HEK293 (cell line): Measurements from ENCODE around the gene NDUFA9.

Experiments used
- CTCF ChIA-PET: fragments of 350-600 bp; formaldehyde crosslinking; extraction: SDS; loops from one replicate; lab custom pipeline; 2021; ENCODE audit warnings: antibody characterized with exemption; lab: Yijun Ruan, JAX
- POLR2A ChIA-PET: fragments of 300-600 bp; formaldehyde crosslinking; extraction: SDS; loops from one replicate; lab custom pipeline; 2020; ENCODE audit warnings: antibody characterized with exemption, inconsistent platforms; lab: Yijun Ruan, JAX
- H3K27ac ChIP-seq: fragments of 200-500 bp; sonication (Bioruptor generic); 2 replicates; pipeline ENCODE4 v1.5.1; 2014; ENCODE audit warnings: low read depth, low read length, control low read depth, inconsistent platforms; ENCODE audit errors: extremely low read depth
- H3K36me3 ChIP-seq, 2 experiments: fragments of 200-500 bp in 1 of 2; sonication (Bioruptor generic) in 1 of 2; 1 replicate in 1 of 2; 2 replicates in 1 of 2; pipeline ENCODE4 v1.5.1; 2014 to 2017; ENCODE audit warnings: inconsistent platforms in 2 of 2, low read length in 2 of 2; ENCODE audit not compliant: control insufficient read depth in 2 of 2, insufficient read depth in 1 of 2
- H3K4me1 ChIP-seq: fragments of 200-500 bp; sonication (Bioruptor generic); 2 replicates; pipeline ENCODE4 v1.5.1; 2014; ENCODE audit warnings: mild to moderate bottlenecking, low read length, inconsistent platforms; ENCODE audit not compliant: control insufficient read depth, insufficient read depth
- H3K4me3 ChIP-seq: 2 replicates; pipeline ENCODE4 v1.5.1; 2011; ENCODE audit warnings: low read depth, mild to moderate bottlenecking, control low read depth, low read length, moderate library complexity
- H3K9me3 ChIP-seq: fragments of 200-500 bp; sonication (Bioruptor generic); 2 replicates; pipeline ENCODE4 v1.5.1; 2014; ENCODE audit warnings: low read depth, low read length, inconsistent platforms; ENCODE audit not compliant: control insufficient read depth, insufficient read depth
- GLIS1 ChIP-seq: fragments of 450-650 bp; formaldehyde crosslinking; IDR thresholded peaks from 2 replicates; pipeline ENCODE4 v1.5.1; 2016; ENCODE audit warnings: missing biosample characterization, missing genetic modification characterization
- HOXA7 ChIP-seq: sonication (generic); formaldehyde crosslinking; IDR thresholded peaks from 2 replicates; pipeline ENCODE4 v1.8.1; 2022; ENCODE audit warnings: missing genetic modification reagents, borderline replicate concordance
- SP7 ChIP-seq: fragments of 450-650 bp; formaldehyde crosslinking; IDR thresholded peaks from 2 replicates; pipeline ENCODE4 v1.5.1; 2016; ENCODE audit warnings: missing biosample characterization, missing genetic modification characterization
- ZBTB1 ChIP-seq: fragments of 450-650 bp; formaldehyde crosslinking; IDR thresholded peaks from 2 replicates; pipeline ENCODE4 v1.5.1; 2016; ENCODE audit warnings: missing biosample characterization, missing genetic modification characterization
- ZIC2 ChIP-seq: fragments of 450-650 bp; formaldehyde crosslinking; IDR thresholded peaks from 2 replicates; pipeline ENCODE4 v1.5.1; 2016; ENCODE audit warnings: missing biosample characterization, missing genetic modification characterization
- ZNF19 ChIP-seq: fragments of 450-650 bp; formaldehyde crosslinking; IDR thresholded peaks from 2 replicates; pipeline ENCODE4; 2016; ENCODE audit warnings: missing biosample characterization, missing genetic modification characterization, low read depth
- ZNF274 ChIP-seq, 2 experiments: fragments of 200-500 bp in 1 of 2; fragments of 450-650 bp in 1 of 2; sonication (Bioruptor generic) in 1 of 2; formaldehyde crosslinking in 1 of 2; IDR thresholded peaks; 2 replicates each; pipeline versions ENCODE4 v1.5.1 to v1.6.1; 2014 to 2016; ENCODE audit warnings: borderline replicate concordance in 1 of 2, inconsistent platforms in 1 of 2, low read length in 1 of 2, missing biosample characterization in 1 of 2, missing genetic modification characterization in 1 of 2
- ZNF394 ChIP-seq: fragments of 450-650 bp; formaldehyde crosslinking; IDR thresholded peaks from 2 replicates; pipeline ENCODE4 v1.5.1; 2016; ENCODE audit warnings: missing biosample characterization, missing genetic modification characterization, mild to moderate bottlenecking, moderate library complexity, borderline replicate concordance
- ZNF585B ChIP-seq: fragments of 450-650 bp; formaldehyde crosslinking; IDR thresholded peaks from 2 replicates; pipeline ENCODE4 v1.5.1; 2016; ENCODE audit warnings: missing biosample characterization, missing genetic modification characterization
- ZNF623 ChIP-seq: fragments of 450-650 bp; formaldehyde crosslinking; IDR thresholded peaks from 2 replicates; pipeline ENCODE4 v1.5.1; 2016; ENCODE audit warnings: missing biosample characterization, missing genetic modification characterization
- ZNF654 ChIP-seq: fragments of 450-650 bp; formaldehyde crosslinking; IDR thresholded peaks from 2 replicates; pipeline ENCODE4 v1.5.1; 2016; ENCODE audit warnings: low read depth, missing biosample characterization, missing genetic modification characterization
- ZNF664 ChIP-seq: fragments of 450-650 bp; formaldehyde crosslinking; IDR thresholded peaks from 2 replicates; pipeline ENCODE4 v1.5.1; 2016; ENCODE audit warnings: missing biosample characterization, missing genetic modification characterization
- ZNF701 ChIP-seq: fragments of 450-650 bp; formaldehyde crosslinking; IDR thresholded peaks from 2 replicates; pipeline ENCODE4 v1.5.1; 2016; ENCODE audit warnings: missing biosample characterization, missing genetic modification characterization
- ZNF768 ChIP-seq: fragments of 450-650 bp; formaldehyde crosslinking; IDR thresholded peaks from 2 replicates; pipeline ENCODE4 v1.5.1; 2018; ENCODE audit warnings: missing biosample characterization, mild to moderate bottlenecking, missing genetic modification characterization
- ZNF785 ChIP-seq: fragments of 450-650 bp; formaldehyde crosslinking; IDR thresholded peaks from 2 replicates; pipeline ENCODE4 v1.5.1; 2016; ENCODE audit warnings: missing biosample characterization, missing genetic modification characterization
- ZNF792 ChIP-seq: fragments of 450-650 bp; formaldehyde crosslinking; IDR thresholded peaks from 2 replicates; pipeline ENCODE4 v1.5.1; 2016; ENCODE audit warnings: missing biosample characterization, missing genetic modification characterization
- TF ChIP-seq, protein P1 (sequence below): fragments of 450-650 bp; formaldehyde crosslinking; IDR thresholded peaks from 2 replicates; pipeline ENCODE4 v1.5.1; 2016; ENCODE audit warnings: missing biosample characterization, missing genetic modification characterization
- TF ChIP-seq, protein P2 (sequence below): fragments of 450-650 bp; formaldehyde crosslinking; IDR thresholded peaks from 2 replicates; pipeline ENCODE4 v1.5.1; 2017; ENCODE audit warnings: missing biosample characterization, mild to moderate bottlenecking, missing genetic modification characterization, moderate library complexity
- TF ChIP-seq, protein P3 (sequence below): fragments of 450-650 bp; formaldehyde crosslinking; IDR thresholded peaks from 2 replicates; pipeline ENCODE4 v1.5.1; 2016; ENCODE audit warnings: missing biosample characterization, missing genetic modification characterization, low read depth
- TF ChIP-seq, protein P4 (sequence below): fragments of 450-650 bp; formaldehyde crosslinking; IDR thresholded peaks from 2 replicates; pipeline ENCODE4 v1.5.1; 2016; ENCODE audit warnings: missing biosample characterization, missing genetic modification characterization
- TF ChIP-seq, protein P5 (sequence below): fragments of 450-650 bp; formaldehyde crosslinking; IDR thresholded peaks from 2 replicates; pipeline ENCODE4 v1.5.1; 2017; ENCODE audit warnings: missing biosample characterization, missing genetic modification characterization
- TF ChIP-seq, protein P6 (sequence below): IDR thresholded peaks from 2 replicates; pipeline ENCODE4 v1.6.1; 2011; ENCODE audit warnings: mild to moderate bottlenecking, low read depth, low read length, borderline replicate concordance
- TF ChIP-seq, protein P7 (sequence below): fragments of 450-650 bp; formaldehyde crosslinking; IDR thresholded peaks from 2 replicates; pipeline ENCODE4 v1.5.1; 2017; ENCODE audit warnings: missing biosample characterization, missing genetic modification characterization

NDUFA9 gene

DNA sequence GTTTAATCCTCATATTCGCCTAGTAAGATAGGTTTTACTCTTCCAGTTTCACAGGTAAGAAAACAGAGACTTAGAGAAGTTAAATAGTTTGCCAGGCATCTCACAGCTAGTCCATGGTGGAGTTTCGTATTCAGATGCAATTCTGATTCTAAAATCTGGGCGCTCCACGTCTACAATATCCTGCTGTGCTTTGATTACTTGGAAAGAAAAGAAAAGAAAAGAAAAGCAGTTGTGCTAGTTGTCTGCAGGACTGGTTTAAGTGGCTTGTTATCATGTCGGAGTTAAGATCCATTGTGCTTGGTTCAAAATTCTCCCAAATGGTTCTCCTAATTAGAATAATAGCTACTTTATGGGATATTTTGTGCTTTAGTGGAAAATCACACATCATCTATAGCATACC lies 18.7 kb upstream of the NDUFA9 start (continued):
- TF ChIP-seq, protein P1, sequence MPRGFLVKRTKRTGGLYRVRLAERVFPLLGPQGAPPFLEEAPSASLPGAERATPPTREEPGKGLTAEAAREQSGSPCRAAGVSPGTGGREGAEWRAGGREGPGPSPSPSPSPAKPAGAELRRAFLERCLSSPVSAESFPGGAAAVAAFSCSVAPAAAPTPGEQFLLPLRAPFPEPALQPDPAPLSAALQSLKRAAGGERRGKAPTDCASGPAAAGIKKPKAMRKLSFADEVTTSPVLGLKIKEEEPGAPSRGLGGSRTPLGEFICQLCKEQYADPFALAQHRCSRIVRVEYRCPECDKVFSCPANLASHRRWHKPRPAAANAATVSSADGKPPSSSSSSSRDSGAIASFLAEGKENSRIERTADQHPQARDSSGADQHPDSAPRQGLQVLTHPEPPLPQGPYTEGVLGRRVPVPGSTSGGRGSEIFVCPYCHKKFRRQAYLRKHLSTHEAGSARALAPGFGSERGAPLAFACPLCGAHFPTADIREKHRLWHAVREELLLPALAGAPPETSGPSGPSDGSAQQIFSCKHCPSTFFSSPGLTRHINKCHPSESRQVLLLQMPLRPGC (tag by site-specific recombination) = no peak
- TF ChIP-seq, protein P2, sequence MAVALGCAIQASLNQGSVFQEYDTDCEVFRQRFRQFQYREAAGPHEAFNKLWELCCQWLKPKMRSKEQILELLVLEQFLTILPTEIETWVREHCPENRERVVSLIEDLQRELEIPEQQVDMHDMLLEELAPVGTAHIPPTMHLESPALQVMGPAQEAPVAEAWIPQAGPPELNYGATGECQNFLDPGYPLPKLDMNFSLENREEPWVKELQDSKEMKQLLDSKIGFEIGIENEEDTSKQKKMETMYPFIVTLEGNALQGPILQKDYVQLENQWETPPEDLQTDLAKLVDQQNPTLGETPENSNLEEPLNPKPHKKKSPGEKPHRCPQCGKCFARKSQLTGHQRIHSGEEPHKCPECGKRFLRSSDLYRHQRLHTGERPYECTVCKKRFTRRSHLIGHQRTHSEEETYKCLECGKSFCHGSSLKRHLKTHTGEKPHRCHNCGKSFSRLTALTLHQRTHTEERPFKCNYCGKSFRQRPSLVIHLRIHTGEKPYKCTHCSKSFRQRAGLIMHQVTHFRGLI (tag by site-specific recombination) = no peak
- TF ChIP-seq ZBTB1 (tag by site-specific recombination) (no peak), ZNF274 (IDR thresholded peaks at IDR 0.05; ENCODE audit: low read length) (no peak), ZNF274 (tag by site-specific recombination; IDR thresholded peaks at IDR 0.05; ENCODE audit: borderline replicate concordance) (no peak)

DNA sequence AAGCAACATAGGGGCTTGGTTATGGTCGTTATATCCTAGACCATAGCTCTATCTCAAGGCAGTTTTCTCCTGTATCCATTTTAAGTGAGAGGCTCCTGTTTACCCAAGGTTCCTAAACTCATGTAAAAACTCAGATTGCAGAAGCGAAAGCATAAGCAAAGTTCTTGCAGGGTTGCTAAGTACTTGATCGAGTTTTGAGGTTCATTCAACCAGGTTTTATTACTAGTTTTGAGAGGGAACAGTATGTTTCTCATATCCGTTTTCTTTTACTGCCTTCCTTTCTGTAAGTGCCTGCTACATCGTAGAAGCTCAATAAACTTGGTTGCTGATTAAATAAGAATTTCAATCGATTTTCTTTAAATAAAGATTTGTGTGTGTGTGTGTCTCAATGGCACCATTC lies 5.2 kb upstream of the NDUFA9 start:
- Histone ChIP-seq H3K4me3 (no peak overlapping the region), H3K9me3 (no peaks in the 10 kb centered on the region), H3K36me3 (no peaks in the 10 kb centered on the region), H3K4me1 (no peaks in the 10 kb centered on the region), H3K27ac (no peak overlapping the region)
- POLR2A ChIA-PET = no interaction called here
- no peak for TF ChIP-seq ZNF785 (tag by site-specific recombination)
- TF ChIP-seq, protein P3, sequence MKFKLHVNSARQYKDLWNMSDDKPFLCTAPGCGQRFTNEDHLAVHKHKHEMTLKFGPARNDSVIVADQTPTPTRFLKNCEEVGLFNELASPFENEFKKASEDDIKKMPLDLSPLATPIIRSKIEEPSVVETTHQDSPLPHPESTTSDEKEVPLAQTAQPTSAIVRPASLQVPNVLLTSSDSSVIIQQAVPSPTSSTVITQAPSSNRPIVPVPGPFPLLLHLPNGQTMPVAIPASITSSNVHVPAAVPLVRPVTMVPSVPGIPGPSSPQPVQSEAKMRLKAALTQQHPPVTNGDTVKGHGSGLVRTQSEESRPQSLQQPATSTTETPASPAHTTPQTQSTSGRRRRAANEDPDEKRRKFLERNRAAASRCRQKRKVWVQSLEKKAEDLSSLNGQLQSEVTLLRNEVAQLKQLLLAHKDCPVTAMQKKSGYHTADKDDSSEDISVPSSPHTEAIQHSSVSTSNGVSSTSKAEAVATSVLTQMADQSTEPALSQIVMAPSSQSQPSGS (tag by site-specific recombination) = no peak
- no peak for TF ChIP-seq SP7 (tag by site-specific recombination)
- no peak for TF ChIP-seq ZNF394 (tag by site-specific recombination)
- TF ChIP-seq, protein P4, sequence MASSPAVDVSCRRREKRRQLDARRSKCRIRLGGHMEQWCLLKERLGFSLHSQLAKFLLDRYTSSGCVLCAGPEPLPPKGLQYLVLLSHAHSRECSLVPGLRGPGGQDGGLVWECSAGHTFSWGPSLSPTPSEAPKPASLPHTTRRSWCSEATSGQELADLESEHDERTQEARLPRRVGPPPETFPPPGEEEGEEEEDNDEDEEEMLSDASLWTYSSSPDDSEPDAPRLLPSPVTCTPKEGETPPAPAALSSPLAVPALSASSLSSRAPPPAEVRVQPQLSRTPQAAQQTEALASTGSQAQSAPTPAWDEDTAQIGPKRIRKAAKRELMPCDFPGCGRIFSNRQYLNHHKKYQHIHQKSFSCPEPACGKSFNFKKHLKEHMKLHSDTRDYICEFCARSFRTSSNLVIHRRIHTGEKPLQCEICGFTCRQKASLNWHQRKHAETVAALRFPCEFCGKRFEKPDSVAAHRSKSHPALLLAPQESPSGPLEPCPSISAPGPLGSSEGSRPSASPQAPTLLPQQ (tag by site-specific recombination) = no peak
- no peak for TF ChIP-seq ZNF792 (tag by site-specific recombination)
- no peak for TF ChIP-seq ZNF623 (tag by site-specific recombination)
- TF ChIP-seq GLIS1 = no peak
- no peak for TF ChIP-seq ZIC2 (tag by site-specific recombination)
- TF ChIP-seq ZNF585B = no peak
- no peak for TF ChIP-seq ZNF768 (tag by site-specific recombination)
- TF ChIP-seq, protein P5, sequence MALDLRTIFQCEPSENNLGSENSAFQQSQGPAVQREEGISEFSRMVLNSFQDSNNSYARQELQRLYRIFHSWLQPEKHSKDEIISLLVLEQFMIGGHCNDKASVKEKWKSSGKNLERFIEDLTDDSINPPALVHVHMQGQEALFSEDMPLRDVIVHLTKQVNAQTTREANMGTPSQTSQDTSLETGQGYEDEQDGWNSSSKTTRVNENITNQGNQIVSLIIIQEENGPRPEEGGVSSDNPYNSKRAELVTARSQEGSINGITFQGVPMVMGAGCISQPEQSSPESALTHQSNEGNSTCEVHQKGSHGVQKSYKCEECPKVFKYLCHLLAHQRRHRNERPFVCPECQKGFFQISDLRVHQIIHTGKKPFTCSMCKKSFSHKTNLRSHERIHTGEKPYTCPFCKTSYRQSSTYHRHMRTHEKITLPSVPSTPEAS (tag by site-specific recombination) = no peak
- no peak for TF ChIP-seq ZNF701 (tag by site-specific recombination)
- TF ChIP-seq, protein P6, sequence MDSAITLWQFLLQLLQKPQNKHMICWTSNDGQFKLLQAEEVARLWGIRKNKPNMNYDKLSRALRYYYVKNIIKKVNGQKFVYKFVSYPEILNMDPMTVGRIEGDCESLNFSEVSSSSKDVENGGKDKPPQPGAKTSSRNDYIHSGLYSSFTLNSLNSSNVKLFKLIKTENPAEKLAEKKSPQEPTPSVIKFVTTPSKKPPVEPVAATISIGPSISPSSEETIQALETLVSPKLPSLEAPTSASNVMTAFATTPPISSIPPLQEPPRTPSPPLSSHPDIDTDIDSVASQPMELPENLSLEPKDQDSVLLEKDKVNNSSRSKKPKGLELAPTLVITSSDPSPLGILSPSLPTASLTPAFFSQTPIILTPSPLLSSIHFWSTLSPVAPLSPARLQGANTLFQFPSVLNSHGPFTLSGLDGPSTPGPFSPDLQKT = no peak
- TF ChIP-seq HOXA7 (CRISPR knock-in tag) = no peak
- no peak for TF ChIP-seq ZNF654
- TF ChIP-seq ZNF664 (tag by site-specific recombination) = no peak
- TF ChIP-seq, protein P7, sequence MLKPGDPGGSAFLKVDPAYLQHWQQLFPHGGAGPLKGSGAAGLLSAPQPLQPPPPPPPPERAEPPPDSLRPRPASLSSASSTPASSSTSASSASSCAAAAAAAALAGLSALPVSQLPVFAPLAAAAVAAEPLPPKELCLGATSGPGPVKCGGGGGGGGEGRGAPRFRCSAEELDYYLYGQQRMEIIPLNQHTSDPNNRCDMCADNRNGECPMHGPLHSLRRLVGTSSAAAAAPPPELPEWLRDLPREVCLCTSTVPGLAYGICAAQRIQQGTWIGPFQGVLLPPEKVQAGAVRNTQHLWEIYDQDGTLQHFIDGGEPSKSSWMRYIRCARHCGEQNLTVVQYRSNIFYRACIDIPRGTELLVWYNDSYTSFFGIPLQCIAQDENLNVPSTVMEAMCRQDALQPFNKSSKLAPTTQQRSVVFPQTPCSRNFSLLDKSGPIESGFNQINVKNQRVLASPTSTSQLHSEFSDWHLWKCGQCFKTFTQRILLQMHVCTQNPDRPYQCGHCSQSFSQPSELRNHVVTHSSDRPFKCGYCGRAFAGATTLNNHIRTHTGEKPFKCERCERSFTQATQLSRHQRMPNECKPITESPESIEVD (tag by site-specific recombination) = no peak
- no peak for TF ChIP-seq ZNF19
- TF ChIP-seq, all 188 proteins: peak for 0
- CTCF ChIA-PET = interaction anchor here (0.7 to 2.7 kb wide), 2 partner anchors 39 to 258 kb away, joined by 3 to 10 read pairs; no protein-coding TSS in a partner anchor
